A549 (cell line): ENCODE results near the gene GALNT14. TPM values are rescaled to one million over a fixed set of nuclear protein-coding genes. Genes with fewer than 3 reads are reported as not detected.
A peak's percentile ranks its signal among the peaks of the same experiment; 100 is the strongest.

Source experiments
- ATAC-seq, 2 experiments: fragments of 200-7000 bp in 1 of 2; fragments of >200 bp in 1 of 2; cut with Nextera tagmentation in 1 of 2; cut with Tn5 transposase in 1 of 2; 3 replicates each; pipeline versions ENCODE4 v1.8.0 to v1.9.1; 2018 to 2020; ENCODE audit warnings: mild to moderate bottlenecking in 1 of 2, moderate library complexity in 1 of 2
- CTCF ChIA-PET: fragments of 300-600 bp; sonication (Branson Sonifier 250); formaldehyde crosslinking; extraction: SDS; loops from one replicate; lab custom pipeline; 2021; ENCODE audit warnings: antibody characterized with exemption, inconsistent platforms; lab: Yijun Ruan, JAX
- POLR2A ChIA-PET: fragments of 350-600 bp; formaldehyde crosslinking; extraction: SDS; loops from one replicate; lab custom pipeline; 2021; ENCODE audit warnings: antibody characterized with exemption, inconsistent platforms; lab: Yijun Ruan, JAX
- DNase-seq, 2 experiments: peaks; one replicate each; pipeline versions ENCODE4 v3.0.0 to v3.0.0-alpha.2; 2011 to 2016; ENCODE audit warnings: low read depth in 1 of 2, low spot score in 1 of 2
- FAIRE-seq: peaks from 2 replicates; lab custom pipeline; 2011; peaks lifted over from hg19 to GRCh38; lab: Jason Lieb, UNC
- H3K27ac ChIP-seq, 2 experiments: fragments of >200 bp; sonication (Bioruptor Twin); formaldehyde crosslinking; 3 replicates each; pipeline ENCODE4 v1.5.1; 2016 to 2017
- H3K4me1 ChIP-seq: fragments of >200 bp; sonication (Bioruptor Twin); formaldehyde crosslinking; 3 replicates; pipeline ENCODE4 v1.6.1; 2016
- H3K4me2 ChIP-seq: fragments of >200 bp; sonication (Bioruptor Twin); formaldehyde crosslinking; 3 replicates; pipeline ENCODE4 v1.6.1; 2016
- H3K4me3 ChIP-seq: fragments of >200 bp; sonication (Bioruptor Twin); formaldehyde crosslinking; 3 replicates; pipeline ENCODE4 v1.5.1; 2016
- H3K9me3 ChIP-seq: fragments of >200 bp; sonication (Bioruptor Twin); formaldehyde crosslinking; 3 replicates; pipeline ENCODE4 v1.6.1; 2016
- BCL3 ChIP-seq: fragments of >200 bp; sonication (Bioruptor Twin); formaldehyde crosslinking; IDR thresholded peaks from 3 replicates; pipeline ENCODE4 v1.6.1; 2016
- CTCF ChIP-seq: fragments of >200 bp; sonication (Bioruptor Twin); formaldehyde crosslinking; IDR thresholded peaks from 3 replicates; pipeline ENCODE4 v1.5.1; 2016
- EHMT2 ChIP-seq: fragments of 200-600 bp; sonication (generic); IDR thresholded peaks from 2 replicates; pipeline ENCODE4 v1.6.1; 2016; ENCODE audit warnings: antibody characterized with exemption, low read depth, mild to moderate bottlenecking, moderate library complexity
- FOSB ChIP-seq: fragments of 250-450 bp; sonication (Bioruptor Pico); IDR thresholded peaks from 2 replicates; pipeline ENCODE4 v1.5.0; 2020; ENCODE audit warnings: mild to moderate bottlenecking, moderate library complexity
- FOXS1 ChIP-seq: fragments of 250-450 bp; sonication (Bioruptor Pico); IDR thresholded peaks from 2 replicates; pipeline ENCODE4 v1.5.0; 2020; ENCODE audit warnings: mild to moderate bottlenecking, moderate library complexity
- HMGXB4 ChIP-seq: fragments of 250-450 bp; sonication (Bioruptor Pico); IDR thresholded peaks from 2 replicates; pipeline ENCODE4 v1.5.0; 2021; ENCODE audit warnings: mild to moderate bottlenecking, moderate library complexity, borderline replicate concordance
- HOXA7 ChIP-seq: fragments of 250-450 bp; sonication (Bioruptor Pico); IDR thresholded peaks from 2 replicates; pipeline ENCODE4 v1.5.0; 2020; ENCODE audit warnings: mild to moderate bottlenecking, moderate library complexity
- KDM5A ChIP-seq: fragments of 200-600 bp; sonication (generic); IDR thresholded peaks from 2 replicates; pipeline ENCODE4 v1.6.1; 2016; ENCODE audit warnings: antibody characterized with exemption, mild to moderate bottlenecking
- MAX ChIP-seq: IDR thresholded peaks from 2 replicates; pipeline ENCODE4 v1.6.1; 2012
- MAZ ChIP-seq: fragments of 150-350 bp; IDR thresholded peaks from 2 replicates; pipeline ENCODE4 v1.6.1; 2014; ENCODE audit warnings: antibody characterized with exemption, low read depth, low read length, borderline replicate concordance
- RAD21 ChIP-seq, 2 experiments: fragments of >200 bp in 1 of 2; sonication (Bioruptor Twin) in 1 of 2; formaldehyde crosslinking in 1 of 2; IDR thresholded peaks in 1 of 2; conservative IDR thresholded peaks in 1 of 2; 2 replicates in 1 of 2; 3 replicates in 1 of 2; pipeline ENCODE4 v1.6.1; 2012 to 2018; ENCODE audit warnings: inconsistent platforms in 1 of 2
- RFX5 ChIP-seq: fragments of 450-650 bp; IDR thresholded peaks from 2 replicates; pipeline ENCODE4 v1.7.1; 2014; ENCODE audit warnings: antibody characterized with exemption, mild to moderate bottlenecking, moderate library complexity
- SMC3 ChIP-seq: fragments of >200 bp; sonication (Bioruptor Twin); formaldehyde crosslinking; IDR thresholded peaks from 3 replicates; pipeline ENCODE4 v1.6.1; 2018; ENCODE audit warnings: inconsistent platforms
- TFCP2L1 ChIP-seq: fragments of 250-450 bp; sonication (Bioruptor Pico); IDR thresholded peaks from 2 replicates; pipeline ENCODE4 v1.5.0; 2021; ENCODE audit warnings: mild to moderate bottlenecking
- ZSCAN20 ChIP-seq: fragments of 250-450 bp; sonication (Bioruptor Pico); IDR thresholded peaks from 2 replicates; pipeline ENCODE4 v1.8.0; 2022; ENCODE audit warnings: mild to moderate bottlenecking, moderate library complexity
- WGBS: methylation state at CpG from one replicate; pipeline ENCODE4 v1.1.6; 2017; ENCODE audit errors: missing lambda C conversion rate; 5-methylcytosine and 5-hydroxymethylcytosine counted together
- polyA plus RNA-seq, 4 experiments: library from polyadenylated mRNA; depleted of rRNA in 3 of 4; stranded (reverse); fragments of >200 nt; fragmentation: RNase III in 1 of 4; extraction: RNeasy Plus Mini Kit Qiagen cat#74134 plus additional on column Dnase treatment in 1 of 4; gene quantifications; 2 replicates in 3 of 4; 3 replicates in 1 of 4; pipeline ENCODE4 v1.2.3, GENCODE V29; 2011 to 2017

GALNT14 gene
- polyA plus RNA-seq, 2 of the 4 experiments (the other 2 are of a cell fraction), result 34.4 to 38.3 TPM

- WGBS, result 61% methylated on average over 10 of the region's 10 CpGs
- no peaks in the 10 kb centered on the region for H3K4me1 ChIP-seq
- TF ChIP-seq MAZ (no peak), RFX5 (no peak), CTCF (no peak), ZSCAN20 (CRISPR knock-in tag) (no peak), HMGXB4 (CRISPR knock-in tag) (no peak), FOXS1 (CRISPR knock-in tag) (no peak), BCL3 (no peak), TFCP2L1 (CRISPR knock-in tag) (no peak), MAX (no peak)
- TF ChIP-seq, all 56 proteins: peak for 0
- ChIA-PET POLR2A (no interaction called here), CTCF (interaction anchor here (1.3 to 8.7 kb wide), 4 partner anchors 10 to 466 kb away, joined by 3 to 75 read pairs (median 62); no protein-coding TSS in a partner anchor)
- H3K9me3 ChIP-seq, result no peaks in the 10 kb centered on the region
- H3K4me3 ChIP-seq, result no peak overlapping the region
- ATAC-seq (no peak), DNase-seq (no peak), FAIRE-seq (no peak)
- H3K4me2 ChIP-seq, result no peak overlapping the region
- no peak overlapping the region for H3K27ac ChIP-seq
Observed at GRCh38 chr2:30865892-30866681, 272.2 kb downstream of the GALNT14 start.

- DNase-seq, result no peak
- FAIRE-seq, result no peak
- H3K4me2 ChIP-seq, result no peak overlapping the region
- no peaks in the 10 kb centered on the region for H3K9me3 ChIP-seq
- CTCF ChIA-PET, result interaction anchor here (0.8 to 8.7 kb wide), 5 partner anchors 11 to 467 kb away, joined by 3 to 75 read pairs (median 54); no protein-coding TSS in a partner anchor
- WGBS, result 11% methylated on average over 1 of the region's 1 CpG
- no peak for ATAC-seq
- POLR2A ChIA-PET, result no interaction called here
- no peak overlapping the region for H3K27ac ChIP-seq
- TF ChIP-seq EHMT2, result no peak
- H3K4me1 ChIP-seq, result no peaks in the 10 kb centered on the region
- no peak overlapping the region for H3K4me3 ChIP-seq
Observed at GRCh38 chr2:30865243-30865642, 273.0 kb downstream of the GALNT14 start.

GRCh38 chr2:30862054-30862651 is 276.1 kb downstream of the GALNT14 start:
- no peaks in the 10 kb centered on the region for H3K4me1 ChIP-seq
- no peak for TF ChIP-seq HOXA7 (CRISPR knock-in tag)
- TF ChIP-seq CTCF, result peak; percentile 96
- peak; percentile 73 to 80 for TF ChIP-seq RAD21 (conservative IDR thresholded peaks at IDR 0.05 in 1 of 2, IDR thresholded peaks at IDR 0.05 in 1 of 2)
- no peak for TF ChIP-seq BCL3
- no peak for TF ChIP-seq FOSB (CRISPR knock-in tag)
- TF ChIP-seq FOXS1 (CRISPR knock-in tag), result no peak
- no peak for TF ChIP-seq KDM5A
- peak; percentile 94 for TF ChIP-seq SMC3
- TF ChIP-seq, all 56 proteins: peak for 3
- POLR2A ChIA-PET, result no interaction called here
- DNase-seq, result peak; percentile 59 to 87
- no peak for FAIRE-seq
- under 1% methylated on average over 3 of the region's 3 CpGs for WGBS
- Histone ChIP-seq H3K9me3 (no peaks in the 10 kb centered on the region), H3K4me2 (no peak overlapping the region), H3K4me3 (no peak overlapping the region), H3K27ac (no peak overlapping the region)
- CTCF ChIA-PET, result interaction anchor here (0.7 to 8.7 kb wide), 34 partner anchors 9 to 729 kb away, joined by 3 to 75 read pairs (median 4); partner anchors contain the start of gene GALNT14
- peak; percentile 68 to 87; a peak in 5 of 6 replicates for ATAC-seq
